Omental fat pad (tissue), 4 donors: Measurements from ENCODE around the gene RAB39A. TPM values are rescaled to one million over a fixed set of nuclear protein-coding genes. Genes with fewer than 3 reads are reported as not detected.

Source experiments
- ATAC-seq: fragments of 150-250 bp; one replicate; pipeline ENCODE4 v1.9.1; 2016; ENCODE audit warnings: mild to moderate bottlenecking, moderate library complexity; ENCODE audit not compliant: low FRiP score
- DNase-seq: peaks from one replicate; pipeline ENCODE4 v3.0.0-alpha.2; 2019; ENCODE audit warnings: low spot score
- CTCF ChIP-seq, 3 donors: fragments of 450-650 bp; IDR thresholded peaks; one replicate each; pipeline ENCODE4 v1.5.1; 2016 to 2017; ENCODE audit warnings: antibody characterized with exemption in 3 of 3, mild to moderate bottlenecking in 3 of 3, moderate library complexity in 2 of 3
- total RNA-seq, 4 donors: library from RNA; depleted of rRNA; stranded (reverse); fragments of >200 nt; gene quantifications; one replicate each; pipeline ENCODE4 v1.1.0, GENCODE V29; 2016

The RAB39A gene
- total RNA-seq, 4 donors from 2014 or later = 1.4 to 4.3 (median 2.5) TPM

- no peak for TF ChIP-seq CTCF (IDR thresholded peaks at IDR 0.05)
- ATAC-seq (no peak), DNase-seq (no peak)
Measured at GRCh38 chr11:107962181-107962580, 33.9 kb downstream of the RAB39A start.

GRCh38 chr11:107963091-107963490, 34.8 kb downstream of the RAB39A start:
- DNase-seq (no peak), ATAC-seq (no peak)
- no peak for TF ChIP-seq CTCF (IDR thresholded peaks at IDR 0.05)

GRCh38 chr11:107969219-107969618, 41.0 kb downstream of the RAB39A start:
- no peak for DNase-seq
- TF ChIP-seq CTCF (IDR thresholded peaks at IDR 0.05) = no peak
- no peak for ATAC-seq

GRCh38 chr11:107970049-107970448, 41.8 kb downstream of the RAB39A start:
- no peak for TF ChIP-seq CTCF (IDR thresholded peaks at IDR 0.05)
- ATAC-seq = no peak
- no peak for DNase-seq

GRCh38 chr11:107973641-107974040, 45.4 kb downstream of the RAB39A start:
- no peak for DNase-seq
- TF ChIP-seq CTCF (IDR thresholded peaks at IDR 0.05) = no peak
- ATAC-seq = no peak

GRCh38 chr11:107988397-107989158, 60.3 kb downstream of the RAB39A start:
- TF ChIP-seq CTCF (IDR thresholded peaks at IDR 0.05) = no peak
- no peak for DNase-seq
- no peak for ATAC-seq

- ATAC-seq (no peak), DNase-seq (no peak)
- TF ChIP-seq CTCF (IDR thresholded peaks at IDR 0.05) = no peak
Measured at GRCh38 chr11:107991868-107992414, 63.7 kb downstream of the RAB39A start.
